GM21529 (cell line): ENCODE results near the gene SMPD3.

Experiments
- ATAC-seq: cut with Tn5 transposase; IDR thresholded peaks from one replicate; pipeline ENCODE4 v1.9.1; 2021; ENCODE audit not compliant: unreplicated experiment

SMPD3 gene

GRCh38 chr16:68371706-68372380 lies 76.5 kb downstream of the SMPD3 start:
- no peak for ATAC-seq

- ATAC-seq, result no peak
Measured at GRCh38 chr16:68371276-68371651, 77.0 kb downstream of the SMPD3 start.

GRCh38 chr16:68370581-68371275 lies 77.6 kb downstream of the SMPD3 start:
- ATAC-seq, result no peak

- peak; percentile 62 for ATAC-seq
Measured at GRCh38 chr16:68369697-68370580, 78.4 kb downstream of the SMPD3 start.

- no peak for ATAC-seq
Measured at GRCh38 chr16:68369168-68369567, 79.1 kb downstream of the SMPD3 start.

GRCh38 chr16:68368301-68368888 lies 79.9 kb downstream of the SMPD3 start:
- ATAC-seq, result no peak

GRCh38 chr16:68367891-68368290 lies 80.4 kb downstream of the SMPD3 start:
- no peak for ATAC-seq

GRCh38 chr16:68367440-68367839 lies 80.9 kb downstream of the SMPD3 start:
- ATAC-seq, result no peak

GRCh38 chr16:68367030-68367429 lies 81.3 kb downstream of the SMPD3 start:
- ATAC-seq, result no peak

- no peak for ATAC-seq
Measured at GRCh38 chr16:68366062-68366461, 82.2 kb downstream of the SMPD3 start.

GRCh38 chr16:68365167-68365817 lies 83.0 kb downstream of the SMPD3 start:
- ATAC-seq, result no peak

GRCh38 chr16:68364561-68364998 lies 83.7 kb downstream of the SMPD3 start:
- ATAC-seq, result no peak

GRCh38 chr16:68363658-68364521 lies 84.4 kb downstream of the SMPD3 start:
- no peak for ATAC-seq

- no peak for ATAC-seq
Measured at GRCh38 chr16:68362947-68363657, 85.2 kb downstream of the SMPD3 start.

GRCh38 chr16:68362262-68362913 lies 85.9 kb downstream of the SMPD3 start:
- ATAC-seq, result no peak

- no peak for ATAC-seq
Measured at GRCh38 chr16:68361485-68361884, 86.8 kb downstream of the SMPD3 start.

GRCh38 chr16:68360956-68361355 lies 87.4 kb downstream of the SMPD3 start:
- ATAC-seq, result no peak

- no peak for ATAC-seq
Measured at GRCh38 chr16:68360547-68360946, 87.8 kb downstream of the SMPD3 start.
